ENCODE results near the gene RERG. TPM values are rescaled to one million over a fixed set of nuclear protein-coding genes. Genes with fewer than 3 reads are reported as not detected.

RERG gene
- total RNA-seq, 1 donor from 2014 or later = not detected

Other genes with a start within 250 kb of the RERG start
- not detected in 2 replicates for gene PDE6H, start 248.4 kb downstream of the RERG start, total RNA-seq
- 0.34 TPM in 1 of 2 replicates, not detected in the other for gene PTPRO, start 101.1 kb upstream of the RERG start, total RNA-seq